Sigmoid colon (tissue), 4 donors: ENCODE data around the gene TUBA4B.

Experiments
- EP300 ChIP-seq, 4 donors: sonication (generic); formaldehyde crosslinking; IDR thresholded peaks; one replicate each; pipeline ENCODE4 v1.6.1; 2017; ENCODE audit warnings: antibody characterized with exemption in 4 of 4
- POLR2A ChIP-seq, 2 donors: fragments of 450-650 bp; IDR thresholded peaks; one replicate each; pipeline ENCODE4 v1.6.1; 2016; ENCODE audit warnings: antibody characterized with exemption in 2 of 2, mild to moderate bottlenecking in 2 of 2, moderate library complexity in 2 of 2
- POLR2AphosphoS5 ChIP-seq, 4 donors: sonication (generic); formaldehyde crosslinking; IDR thresholded peaks; one replicate each; pipeline ENCODE4 v1.6.1; 2017; ENCODE audit warnings: antibody characterized with exemption in 4 of 4
- TF ChIP-seq, protein P1 (sequence below), 4 experiments: fragments of 450-650 bp in 3 of 4; fragments of 200-600 bp in 1 of 4; IDR thresholded peaks; one replicate each; pipeline ENCODE4 v1.5.1; 2016 to 2019; ENCODE audit warnings: antibody characterized with exemption in 4 of 4, mild to moderate bottlenecking in 3 of 4, moderate library complexity in 2 of 4

DNA sequence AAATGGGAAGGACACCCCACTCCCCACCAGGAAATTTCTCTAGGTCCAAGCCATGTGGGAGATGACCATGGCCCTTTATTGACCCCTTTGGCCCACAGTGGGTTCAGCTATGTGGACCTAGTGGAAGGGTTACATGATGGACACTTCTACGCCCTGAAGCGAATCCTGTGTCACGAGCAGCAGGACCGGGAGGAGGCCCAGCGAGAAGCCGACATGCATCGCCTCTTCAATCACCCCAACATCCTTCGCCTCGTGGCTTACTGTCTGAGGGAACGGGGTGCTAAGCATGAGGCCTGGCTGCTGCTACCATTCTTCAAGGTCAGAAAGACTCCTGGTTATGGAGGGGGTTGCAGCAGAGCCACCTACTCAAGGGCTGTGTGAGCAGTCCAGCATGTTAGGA is 6.5 kb upstream of the TUBA4B start:
- TF ChIP-seq, protein P1, sequence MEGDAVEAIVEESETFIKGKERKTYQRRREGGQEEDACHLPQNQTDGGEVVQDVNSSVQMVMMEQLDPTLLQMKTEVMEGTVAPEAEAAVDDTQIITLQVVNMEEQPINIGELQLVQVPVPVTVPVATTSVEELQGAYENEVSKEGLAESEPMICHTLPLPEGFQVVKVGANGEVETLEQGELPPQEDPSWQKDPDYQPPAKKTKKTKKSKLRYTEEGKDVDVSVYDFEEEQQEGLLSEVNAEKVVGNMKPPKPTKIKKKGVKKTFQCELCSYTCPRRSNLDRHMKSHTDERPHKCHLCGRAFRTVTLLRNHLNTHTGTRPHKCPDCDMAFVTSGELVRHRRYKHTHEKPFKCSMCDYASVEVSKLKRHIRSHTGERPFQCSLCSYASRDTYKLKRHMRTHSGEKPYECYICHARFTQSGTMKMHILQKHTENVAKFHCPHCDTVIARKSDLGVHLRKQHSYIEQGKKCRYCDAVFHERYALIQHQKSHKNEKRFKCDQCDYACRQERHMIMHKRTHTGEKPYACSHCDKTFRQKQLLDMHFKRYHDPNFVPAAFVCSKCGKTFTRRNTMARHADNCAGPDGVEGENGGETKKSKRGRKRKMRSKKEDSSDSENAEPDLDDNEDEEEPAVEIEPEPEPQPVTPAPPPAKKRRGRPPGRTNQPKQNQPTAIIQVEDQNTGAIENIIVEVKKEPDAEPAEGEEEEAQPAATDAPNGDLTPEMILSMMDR (IDR thresholded peaks at IDR 0.05), result no peak
- no peak for TF ChIP-seq EP300 (IDR thresholded peaks at IDR 0.05)
- no peak for TF ChIP-seq POLR2AphosphoS5 (IDR thresholded peaks at IDR 0.05)
- no peak for TF ChIP-seq POLR2A (IDR thresholded peaks at IDR 0.05)
